HCT116 (cell line): ENCODE measurements around the gene NHSL2. TPM values are rescaled to one million over a fixed set of nuclear protein-coding genes. Genes with fewer than 3 reads are reported as not detected.

ENCODE experiments used
- ATAC-seq: fragments of 200-7000 bp; cut with Tn5 transposase; 2 replicates; pipeline ENCODE4 v1.9.1; 2020; ENCODE audit warnings: mild to moderate bottlenecking, moderate library complexity
- BruUV-seq: library from RNA; stranded (reverse); fragments of 400-500 nt; replicated peaks from 2 replicates; lab custom pipeline; 2021; lab: Mats Ljungman, UMichigan
- CTCF ChIA-PET: fragments of 300-600 bp; sonication (Branson Sonifier 250); formaldehyde crosslinking; loops from one replicate; lab custom pipeline; 2021; ENCODE audit warnings: antibody characterized with exemption; lab: Charles Lee
- POLR2A ChIA-PET: fragments of 300-600, 350-600 bp; sonication (Branson Sonifier 250); formaldehyde crosslinking; loops from one replicate; lab custom pipeline; 2021; ENCODE audit warnings: antibody characterized with exemption; lab: Charles Lee
- RAD21 ChIA-PET, 2 experiments: fragments of 300-600 bp; sonication (Branson Sonifier 250); formaldehyde crosslinking; loops; one replicate each; lab custom pipeline; 2023; ENCODE audit warnings: low total read pairs in 2 of 2; ENCODE audit not compliant: uncharacterized antibody in 2 of 2, unreplicated experiment in 2 of 2, low non-redundant PET in 1 of 2; lab: Charles Lee
- DNase-seq: peaks from one replicate; pipeline ENCODE4 v3.0.0-alpha.2; 2010; ENCODE audit warnings: low read depth, low spot score
- H2AFZ ChIP-seq: fragments of 200-600 bp; shearing (Covaris generic), sonication (generic); 2 replicates; pipeline ENCODE4 v1.6.1; 2017; ENCODE audit warnings: low read depth, mixed run types, mixed read lengths, antibody characterized with exemption, low read length; ENCODE audit not compliant: poor library complexity, severe bottlenecking
- H3K27ac ChIP-seq: 2 replicates; pipeline ENCODE4 v1.5.1; 2012; ENCODE audit warnings: low read depth, low read length
- H3K27me3 ChIP-seq: fragments of 200-600 bp; sonication (generic); 2 replicates; pipeline ENCODE4 v1.6.1; 2016; ENCODE audit warnings: mixed run types, low read length, mixed read lengths; ENCODE audit not compliant: insufficient read depth
- H3K36me3 ChIP-seq, 2 experiments: fragments of 200-500 bp in 1 of 2; fragments of 200-600 bp in 1 of 2; sonication (Bioruptor generic) in 1 of 2; sonication (generic) in 1 of 2; 2 replicates each; pipeline versions ENCODE4 v1.5.1 to v1.6.1; 2014 to 2016; ENCODE audit warnings: low read length in 2 of 2, inconsistent platforms in 1 of 2, mixed read lengths in 1 of 2, mixed run types in 1 of 2; ENCODE audit not compliant: insufficient read depth in 2 of 2, control insufficient read depth in 1 of 2
- H3K4me1 ChIP-seq, 2 experiments: fragments of 200-600 bp in 1 of 2; sonication (generic) in 1 of 2; 2 replicates each; pipeline versions ENCODE4 v1.5.1 to v1.6.1; 2012 to 2017; ENCODE audit warnings: low read length in 2 of 2, inconsistent platforms in 1 of 2, mild to moderate bottlenecking in 1 of 2, mixed read lengths in 1 of 2, mixed run types in 1 of 2, moderate library complexity in 1 of 2; ENCODE audit not compliant: insufficient read depth in 2 of 2, control insufficient read depth in 1 of 2
- H3K4me2 ChIP-seq: fragments of 200-600 bp; sonication (generic); 2 replicates; pipeline ENCODE4 v1.6.1; 2017; ENCODE audit warnings: mixed run types, low read length, mixed read lengths
- H3K4me3 ChIP-seq, 2 experiments: fragments of 200-600 bp in 1 of 2; sonication (generic) in 1 of 2; replicated peaks in 1 of 2; 2 replicates each; pipeline ENCODE4 v1.5.1; 2011 to 2016; ENCODE audit warnings: low read length in 2 of 2, control low read depth in 1 of 2, low read depth in 1 of 2, mild to moderate bottlenecking in 1 of 2, mixed read lengths in 1 of 2, mixed run types in 1 of 2
- H3K79me2 ChIP-seq: fragments of 200-600 bp; sonication (generic); 2 replicates; pipeline ENCODE4 v1.6.1; 2017; ENCODE audit warnings: mild to moderate bottlenecking, mixed run types, low read length, moderate library complexity, mixed read lengths; ENCODE audit not compliant: insufficient read depth
- H3K9ac ChIP-seq: fragments of 200-600 bp; sonication (generic); 2 replicates; pipeline ENCODE4 v1.6.1; 2016; ENCODE audit warnings: low read length, mixed read lengths
- H3K9me2 ChIP-seq: fragments of 200-600 bp; sonication (generic), shearing (Covaris generic); 2 replicates; pipeline ENCODE4 v1.6.1; 2017; ENCODE audit warnings: mixed run types, mild to moderate bottlenecking, moderate library complexity; ENCODE audit not compliant: insufficient read depth
- H3K9me3 ChIP-seq, 2 experiments: fragments of 200-500 bp in 1 of 2; fragments of 200-600 bp in 1 of 2; sonication (Bioruptor generic) in 1 of 2; sonication (generic) in 1 of 2; 2 replicates each; pipeline ENCODE4 v1.6.1; 2014 to 2017; ENCODE audit warnings: low read length in 2 of 2, mixed read lengths in 2 of 2, inconsistent platforms in 1 of 2, low read depth in 1 of 2, mild to moderate bottlenecking in 1 of 2, mixed run types in 1 of 2, moderate library complexity in 1 of 2; ENCODE audit not compliant: control insufficient read depth in 1 of 2, insufficient read depth in 1 of 2
- H4K20me1 ChIP-seq: fragments of 200-600 bp; sonication (generic), shearing (Covaris generic); 2 replicates; pipeline ENCODE4 v1.6.1; 2017; ENCODE audit warnings: mixed run types, mild to moderate bottlenecking, moderate library complexity; ENCODE audit not compliant: insufficient read depth
- JUND ChIP-seq: IDR thresholded peaks from 2 replicates; pipeline ENCODE4 v1.6.1; 2012
- POLR2A ChIP-seq: IDR thresholded peaks from 2 replicates; pipeline ENCODE4 v1.7.0; 2011; ENCODE audit warnings: borderline replicate concordance; ENCODE audit not compliant: insufficient read depth, insufficient read length; ENCODE audit errors: extremely low read depth
- SIN3A ChIP-seq: IDR thresholded peaks from 2 replicates; pipeline ENCODE4 v1.6.1; 2012; ENCODE audit warnings: low read depth
- SP1 ChIP-seq: IDR thresholded peaks from 2 replicates; pipeline ENCODE4 v1.6.1; 2012; ENCODE audit warnings: low read depth
- YY1 ChIP-seq: IDR thresholded peaks from 2 replicates; pipeline ENCODE4 v1.6.1; 2011; ENCODE audit warnings: low read length, low read depth, moderate library complexity, mild to moderate bottlenecking; ENCODE audit not compliant: insufficient replicate concordance; ENCODE audit errors: extremely low read depth
- ZFX ChIP-seq: fragments of 450-650 bp; IDR thresholded peaks from 2 replicates; pipeline ENCODE4 v1.6.1; 2017
- intact Hi-C: fragments of 100-400 bp; cut with micrococcal nuclease; formaldehyde crosslinking; loops from 2 replicates; pipeline ENCODE4 v1.10.0; 2022
- total RNA-seq: library from RNA; stranded (reverse); gene quantifications from one replicate; pipeline ENCODE4 v1.2.1, GENCODE V29; 2021; ENCODE audit not compliant: unreplicated experiment
- TF ChIP-seq, protein P1 (sequence below), 3 experiments: fragments of 200-600 bp in 1 of 3; sonication (generic) in 1 of 3; IDR thresholded peaks in 2 of 3; conservative IDR thresholded peaks in 1 of 3; 2 replicates each; pipeline ENCODE4 v1.5.1; 2012 to 2017; ENCODE audit warnings: low read depth in 2 of 3, low read length in 2 of 3, antibody characterized with exemption in 1 of 3, borderline replicate concordance in 1 of 3, control low read depth in 1 of 3, mild to moderate bottlenecking in 1 of 3, mixed read lengths in 1 of 3, mixed run types in 1 of 3, moderate library complexity in 1 of 3; ENCODE audit not compliant: insufficient read depth in 1 of 3
- TF ChIP-seq, protein P2 (sequence below): IDR thresholded peaks from 2 replicates; pipeline ENCODE4 v1.6.1; 2012; ENCODE audit warnings: low read depth
- TF ChIP-seq, protein P3 (sequence below): IDR thresholded peaks from 2 replicates; pipeline ENCODE4 v1.6.1; 2011; ENCODE audit warnings: mild to moderate bottlenecking, low read length, moderate library complexity; ENCODE audit not compliant: insufficient replicate concordance; ENCODE audit errors: extremely low read depth
- TF ChIP-seq, protein P4 (sequence below): IDR thresholded peaks from 2 replicates; pipeline ENCODE4 v1.6.1; 2012

NHSL2 gene
- total RNA-seq, 1 experiment from 2014 or later = 0.22 TPM

DNA sequence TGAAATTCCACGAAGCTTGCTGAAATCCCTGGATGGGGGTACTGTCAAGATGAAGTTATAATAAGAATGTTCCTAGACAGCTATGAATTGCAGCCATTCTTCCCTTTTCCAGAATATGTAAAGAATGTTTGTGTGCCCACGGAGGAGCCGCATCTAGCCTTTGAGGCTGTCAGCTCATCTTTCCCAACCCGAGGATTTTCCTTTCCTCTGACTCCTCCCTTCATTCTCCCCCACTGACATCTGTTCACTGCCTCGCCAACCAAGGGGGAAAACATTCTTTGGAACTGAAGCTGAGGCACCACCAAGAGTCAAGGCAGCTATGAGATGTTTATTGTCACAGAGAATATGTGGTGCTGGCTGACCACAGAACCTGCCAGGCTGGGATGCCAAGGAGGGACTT lies 8.8 kb downstream of the NHSL2 start:
- Histone ChIP-seq H3K9me2 (no peaks in the 10 kb centered on the region), H3K9me3 (no peaks in the 10 kb centered on the region), H3K27ac (no peak overlapping the region), H3K27me3 (no peaks in the 10 kb centered on the region), H3K4me3 (no peak overlapping the region), H4K20me1 (no peaks in the 10 kb centered on the region), H3K4me1 (no peaks in the 10 kb centered on the region), H2AFZ (no peak overlapping the region), H3K79me2 (no peaks in the 10 kb centered on the region), H3K4me2 (no peak overlapping the region), H3K36me3 (no peaks in the 10 kb centered on the region), H3K9ac (no peak overlapping the region)
- ChIA-PET RAD21 (no interaction called here), POLR2A (no interaction called here), CTCF (no interaction called here)
- no peak for ATAC-seq
- BruUV-seq = no TSS peak
- no peak for TF ChIP-seq SIN3A
- TF ChIP-seq, protein P1, sequence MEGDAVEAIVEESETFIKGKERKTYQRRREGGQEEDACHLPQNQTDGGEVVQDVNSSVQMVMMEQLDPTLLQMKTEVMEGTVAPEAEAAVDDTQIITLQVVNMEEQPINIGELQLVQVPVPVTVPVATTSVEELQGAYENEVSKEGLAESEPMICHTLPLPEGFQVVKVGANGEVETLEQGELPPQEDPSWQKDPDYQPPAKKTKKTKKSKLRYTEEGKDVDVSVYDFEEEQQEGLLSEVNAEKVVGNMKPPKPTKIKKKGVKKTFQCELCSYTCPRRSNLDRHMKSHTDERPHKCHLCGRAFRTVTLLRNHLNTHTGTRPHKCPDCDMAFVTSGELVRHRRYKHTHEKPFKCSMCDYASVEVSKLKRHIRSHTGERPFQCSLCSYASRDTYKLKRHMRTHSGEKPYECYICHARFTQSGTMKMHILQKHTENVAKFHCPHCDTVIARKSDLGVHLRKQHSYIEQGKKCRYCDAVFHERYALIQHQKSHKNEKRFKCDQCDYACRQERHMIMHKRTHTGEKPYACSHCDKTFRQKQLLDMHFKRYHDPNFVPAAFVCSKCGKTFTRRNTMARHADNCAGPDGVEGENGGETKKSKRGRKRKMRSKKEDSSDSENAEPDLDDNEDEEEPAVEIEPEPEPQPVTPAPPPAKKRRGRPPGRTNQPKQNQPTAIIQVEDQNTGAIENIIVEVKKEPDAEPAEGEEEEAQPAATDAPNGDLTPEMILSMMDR (IDR thresholded peaks at IDR 0.05 in 2 of 3, conservative IDR thresholded peaks at IDR 0.05 in 1 of 3; ENCODE audit: borderline replicate concordance in 1 of 3, insufficient read depth in 1 of 3, low read depth in 2 of 3, low read length in 2 of 3) = no peak
- TF ChIP-seq YY1 = no peak
- no peak for TF ChIP-seq SP1
- intact Hi-C loops = no loop called here
- no peak for DNase-seq

DNA sequence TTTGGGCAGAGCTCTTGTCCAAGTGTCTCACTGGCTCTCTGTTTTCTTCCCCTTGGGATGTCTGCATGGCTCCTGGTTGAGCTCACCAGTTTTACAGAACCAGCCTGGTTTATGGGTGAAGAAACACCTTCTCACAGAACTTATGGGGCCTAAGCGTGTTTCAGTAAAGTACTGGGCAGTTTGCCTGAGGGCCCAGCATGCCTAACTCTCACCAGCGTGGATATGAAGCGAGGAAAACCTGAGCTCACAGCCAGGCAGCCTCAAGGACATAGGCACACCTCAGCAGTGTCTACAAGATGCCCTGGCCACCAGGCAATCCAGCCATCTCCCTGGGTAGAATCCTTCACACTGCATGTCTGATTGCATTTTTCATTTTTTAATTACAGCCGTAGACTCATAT lies 9.2 kb downstream of the NHSL2 start:
- Histone ChIP-seq H3K9me2 (no peaks in the 10 kb centered on the region), H3K4me2 (no peak overlapping the region), H3K79me2 (no peaks in the 10 kb centered on the region), H3K36me3 (no peaks in the 10 kb centered on the region), H3K27me3 (no peaks in the 10 kb centered on the region), H2AFZ (no peak overlapping the region), H4K20me1 (no peaks in the 10 kb centered on the region), H3K4me1 (peaks cover 0 to 3% of the 10 kb centered on the region in 2 experiments; a peak in 2 of 4 replicates), H3K27ac (no peak overlapping the region), H3K9me3 (no peaks in the 10 kb centered on the region)
- ATAC-seq = no peak
- ChIA-PET RAD21 (no interaction called here), POLR2A (no interaction called here), CTCF (no interaction called here)
- no TSS peak for BruUV-seq
- DNase-seq = no peak
- intact Hi-C loops = no loop called here
- TF ChIP-seq, protein P2, sequence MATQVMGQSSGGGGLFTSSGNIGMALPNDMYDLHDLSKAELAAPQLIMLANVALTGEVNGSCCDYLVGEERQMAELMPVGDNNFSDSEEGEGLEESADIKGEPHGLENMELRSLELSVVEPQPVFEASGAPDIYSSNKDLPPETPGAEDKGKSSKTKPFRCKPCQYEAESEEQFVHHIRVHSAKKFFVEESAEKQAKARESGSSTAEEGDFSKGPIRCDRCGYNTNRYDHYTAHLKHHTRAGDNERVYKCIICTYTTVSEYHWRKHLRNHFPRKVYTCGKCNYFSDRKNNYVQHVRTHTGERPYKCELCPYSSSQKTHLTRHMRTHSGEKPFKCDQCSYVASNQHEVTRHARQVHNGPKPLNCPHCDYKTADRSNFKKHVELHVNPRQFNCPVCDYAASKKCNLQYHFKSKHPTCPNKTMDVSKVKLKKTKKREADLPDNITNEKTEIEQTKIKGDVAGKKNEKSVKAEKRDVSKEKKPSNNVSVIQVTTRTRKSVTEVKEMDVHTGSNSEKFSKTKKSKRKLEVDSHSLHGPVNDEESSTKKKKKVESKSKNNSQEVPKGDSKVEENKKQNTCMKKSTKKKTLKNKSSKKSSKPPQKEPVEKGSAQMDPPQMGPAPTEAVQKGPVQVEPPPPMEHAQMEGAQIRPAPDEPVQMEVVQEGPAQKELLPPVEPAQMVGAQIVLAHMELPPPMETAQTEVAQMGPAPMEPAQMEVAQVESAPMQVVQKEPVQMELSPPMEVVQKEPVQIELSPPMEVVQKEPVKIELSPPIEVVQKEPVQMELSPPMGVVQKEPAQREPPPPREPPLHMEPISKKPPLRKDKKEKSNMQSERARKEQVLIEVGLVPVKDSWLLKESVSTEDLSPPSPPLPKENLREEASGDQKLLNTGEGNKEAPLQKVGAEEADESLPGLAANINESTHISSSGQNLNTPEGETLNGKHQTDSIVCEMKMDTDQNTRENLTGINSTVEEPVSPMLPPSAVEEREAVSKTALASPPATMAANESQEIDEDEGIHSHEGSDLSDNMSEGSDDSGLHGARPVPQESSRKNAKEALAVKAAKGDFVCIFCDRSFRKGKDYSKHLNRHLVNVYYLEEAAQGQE = no peak
- TF ChIP-seq JUND (no peak), ZFX (no peak), POLR2A (no peak)
- TF ChIP-seq, protein P3, sequence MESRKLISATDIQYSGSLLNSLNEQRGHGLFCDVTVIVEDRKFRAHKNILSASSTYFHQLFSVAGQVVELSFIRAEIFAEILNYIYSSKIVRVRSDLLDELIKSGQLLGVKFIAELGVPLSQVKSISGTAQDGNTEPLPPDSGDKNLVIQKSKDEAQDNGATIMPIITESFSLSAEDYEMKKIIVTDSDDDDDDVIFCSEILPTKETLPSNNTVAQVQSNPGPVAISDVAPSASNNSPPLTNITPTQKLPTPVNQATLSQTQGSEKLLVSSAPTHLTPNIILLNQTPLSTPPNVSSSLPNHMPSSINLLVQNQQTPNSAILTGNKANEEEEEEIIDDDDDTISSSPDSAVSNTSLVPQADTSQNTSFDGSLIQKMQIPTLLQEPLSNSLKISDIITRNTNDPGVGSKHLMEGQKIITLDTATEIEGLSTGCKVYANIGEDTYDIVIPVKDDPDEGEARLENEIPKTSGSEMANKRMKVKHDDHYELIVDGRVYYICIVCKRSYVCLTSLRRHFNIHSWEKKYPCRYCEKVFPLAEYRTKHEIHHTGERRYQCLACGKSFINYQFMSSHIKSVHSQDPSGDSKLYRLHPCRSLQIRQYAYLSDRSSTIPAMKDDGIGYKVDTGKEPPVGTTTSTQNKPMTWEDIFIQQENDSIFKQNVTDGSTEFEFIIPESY = no peak
- TF ChIP-seq, protein P4, sequence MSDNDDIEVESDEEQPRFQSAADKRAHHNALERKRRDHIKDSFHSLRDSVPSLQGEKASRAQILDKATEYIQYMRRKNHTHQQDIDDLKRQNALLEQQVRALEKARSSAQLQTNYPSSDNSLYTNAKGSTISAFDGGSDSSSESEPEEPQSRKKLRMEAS = no peak
- TF ChIP-seq, all 23 proteins: peak for 0
- Histone ChIP-seq H3K4me3 (no peak overlapping the region), H3K9ac (no peak overlapping the region)
